SH-SY5Y (cell line): ENCODE measurements around the gene ALDH3A2.

Experiments
- GATA2 ChIP-seq: IDR thresholded peaks from 2 replicates; pipeline ENCODE4 v1.6.1; 2011; ENCODE audit warnings: mild to moderate bottlenecking, low read depth, low read length
- GATA3 ChIP-seq: IDR thresholded peaks from 2 replicates; pipeline ENCODE4 v1.6.1; 2011; ENCODE audit warnings: low read depth, mild to moderate bottlenecking, low read length, moderate library complexity

Gene ALDH3A2

DNA sequence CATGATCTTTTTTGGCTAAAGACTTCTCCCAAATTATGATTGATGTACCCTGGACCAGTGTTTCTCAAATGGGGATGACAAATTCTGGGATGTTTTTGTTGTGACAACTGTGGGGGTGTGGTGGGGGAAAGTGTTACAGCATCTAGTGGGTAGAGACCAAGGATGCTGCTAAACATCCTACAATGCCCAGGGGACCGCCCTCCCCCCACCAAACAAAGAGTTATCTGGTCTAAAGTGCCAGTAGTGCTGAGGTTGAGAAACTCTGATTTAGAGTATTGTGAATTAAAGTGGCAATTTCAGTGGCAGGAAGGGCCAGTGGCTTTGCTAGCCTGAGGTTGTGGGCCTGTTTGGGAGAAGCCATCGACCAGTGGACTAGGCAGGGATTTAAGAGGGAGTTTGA lies 34.6 kb downstream of the ALDH3A2 start:
- no peak for TF ChIP-seq GATA2
- no peak for TF ChIP-seq GATA3

DNA sequence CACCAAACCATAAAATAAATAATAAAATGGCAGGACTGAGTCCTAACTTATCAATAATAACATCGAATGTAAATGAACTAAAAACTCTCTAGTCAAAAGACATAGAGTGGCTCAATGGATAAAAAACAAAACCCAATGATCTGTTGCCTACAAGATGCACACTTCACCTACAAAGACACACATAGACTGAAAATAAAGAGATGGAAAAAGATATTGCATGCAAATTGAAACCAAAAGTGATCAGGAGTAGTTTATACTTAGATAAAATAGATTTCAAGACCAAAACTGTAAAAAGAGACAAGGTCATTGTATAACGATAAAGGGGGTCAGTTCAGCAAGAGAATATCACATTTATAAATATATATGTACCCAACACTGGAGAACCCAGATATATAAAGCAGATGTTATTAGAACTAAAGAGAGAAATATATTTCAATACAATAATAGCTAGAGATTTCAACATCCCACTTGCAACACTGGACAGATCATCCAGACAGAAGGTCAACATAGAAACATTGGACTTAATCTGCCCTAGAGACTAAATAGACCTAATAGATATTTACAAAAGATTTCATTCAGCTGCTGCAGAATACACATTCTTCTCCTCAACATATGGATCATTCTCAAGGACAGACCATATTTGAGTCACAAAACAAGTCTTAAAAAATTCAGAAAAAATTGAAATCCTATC lies 38.0 kb downstream of the ALDH3A2 start:
- no peak for TF ChIP-seq GATA2

DNA sequence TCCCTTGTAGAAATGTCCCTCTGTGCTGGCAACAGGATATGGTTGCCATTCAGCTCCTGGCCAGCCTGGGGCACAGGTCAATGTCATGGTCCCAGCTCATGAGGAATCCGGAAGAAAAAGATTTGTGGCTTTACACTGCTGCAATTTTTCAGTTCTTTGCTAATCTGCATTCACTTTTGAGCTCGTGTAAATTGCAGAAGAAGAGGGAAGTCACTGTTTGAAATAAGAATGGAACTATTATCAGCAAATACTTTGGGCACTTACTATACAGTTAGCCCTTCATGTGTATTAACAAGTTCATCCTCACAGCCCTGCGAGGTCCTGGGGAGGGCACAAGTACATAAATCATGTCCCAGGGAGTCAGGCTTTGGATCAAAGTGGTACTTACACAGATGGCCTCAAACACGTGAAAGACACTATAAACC lies 53.7 kb downstream of the ALDH3A2 start:
- TF ChIP-seq GATA2 = no peak
- TF ChIP-seq GATA3 = no peak

DNA sequence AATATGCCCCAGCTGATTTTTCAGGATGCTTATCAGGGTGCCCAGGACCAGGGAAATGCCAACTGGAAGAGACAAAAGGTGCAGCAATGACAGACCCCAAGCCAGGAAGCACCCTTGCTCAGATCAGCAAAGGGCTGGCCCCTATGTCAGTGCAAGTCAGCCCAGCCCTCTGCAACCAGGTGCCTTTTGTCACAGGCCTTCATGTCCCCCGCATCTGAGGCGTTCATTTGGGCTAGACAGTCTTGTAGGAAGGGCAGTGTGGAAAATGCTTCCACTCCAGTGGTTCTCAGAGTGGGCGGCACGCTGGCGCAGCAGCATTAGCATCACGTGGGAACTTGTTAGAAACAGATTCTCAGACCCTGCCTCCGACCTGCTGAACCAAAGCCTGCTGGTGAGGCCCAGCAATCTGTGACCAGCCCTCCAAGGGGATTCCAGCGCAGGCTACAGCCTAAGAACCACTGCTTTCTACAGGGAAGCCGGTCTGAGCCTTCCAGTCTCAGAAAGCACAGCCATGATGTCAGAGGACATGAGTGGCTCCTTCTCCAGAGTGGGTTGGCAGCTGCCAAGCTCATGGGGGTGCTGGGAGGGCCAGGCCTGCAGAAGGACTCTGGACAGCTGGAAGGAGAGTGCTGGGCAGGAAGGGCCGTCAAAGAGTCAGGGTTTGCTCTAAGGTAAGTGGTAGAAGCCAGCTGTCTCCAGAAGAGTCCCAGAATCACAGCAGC lies 54.7 kb downstream of the ALDH3A2 start:
- TF ChIP-seq GATA2 = no peak
- TF ChIP-seq GATA3 = no peak

DNA sequence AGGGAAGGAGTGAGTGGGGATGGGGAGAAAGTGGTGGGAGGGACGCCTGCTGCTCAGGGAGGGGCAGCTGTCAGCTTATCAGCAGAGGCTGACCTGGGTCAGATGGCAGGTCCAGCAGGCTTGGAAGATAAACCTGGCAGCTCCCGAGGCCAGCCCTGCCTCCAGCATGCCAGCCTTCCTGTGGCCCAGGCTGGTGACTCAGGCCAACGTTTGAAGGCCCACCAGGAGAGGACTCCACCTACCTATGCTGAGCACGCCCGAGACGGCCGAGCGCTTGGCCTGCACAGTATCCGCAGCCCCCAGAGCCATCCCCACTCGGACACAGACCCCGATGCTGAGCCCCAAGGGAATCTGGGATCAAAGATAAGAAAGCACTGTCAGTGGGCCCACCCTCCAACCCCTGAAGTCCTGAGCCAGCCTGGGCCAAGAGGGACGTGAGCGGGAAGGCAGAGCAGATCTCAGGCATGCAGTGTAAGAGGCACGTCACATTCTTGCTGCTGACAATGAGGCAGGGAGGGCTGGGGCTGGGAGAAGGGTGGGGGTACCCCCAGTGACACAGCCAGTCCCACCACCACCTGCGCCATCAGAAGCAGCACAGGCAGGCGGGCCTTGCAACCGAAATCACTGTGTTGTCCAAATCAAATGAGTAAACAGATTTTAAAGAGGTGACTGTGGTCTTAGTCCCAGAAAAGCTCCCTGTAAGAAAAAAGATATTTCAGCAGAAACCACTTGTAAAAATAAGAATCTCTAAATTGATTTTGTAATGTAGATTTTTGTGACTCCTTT lies 55.5 kb downstream of the ALDH3A2 start:
- peak; percentile 38; the same call in 1 of the 2 replicates for TF ChIP-seq GATA2
- no peak for TF ChIP-seq GATA3

DNA sequence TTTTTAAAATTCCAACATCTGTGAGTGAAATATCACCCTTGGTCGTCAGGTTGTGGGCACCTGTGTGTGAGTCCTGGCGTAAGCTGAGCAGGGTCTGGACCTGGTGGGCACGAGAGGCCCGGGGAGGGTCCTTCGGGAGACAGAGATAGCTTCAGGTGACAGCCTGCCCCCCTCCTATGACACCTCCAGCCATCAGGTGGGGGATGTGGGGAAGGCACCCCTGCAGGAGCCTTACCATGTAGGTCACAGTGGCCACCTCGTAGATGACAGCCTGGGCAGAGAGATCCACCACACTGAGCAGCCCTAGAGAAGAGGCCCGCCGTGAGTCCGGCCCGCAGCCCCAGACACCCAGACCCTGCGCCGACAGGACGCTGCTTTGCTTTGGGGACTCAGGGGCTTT lies 56.6 kb downstream of the ALDH3A2 start:
- TF ChIP-seq GATA3 (no peak), GATA2 (no peak)

DNA sequence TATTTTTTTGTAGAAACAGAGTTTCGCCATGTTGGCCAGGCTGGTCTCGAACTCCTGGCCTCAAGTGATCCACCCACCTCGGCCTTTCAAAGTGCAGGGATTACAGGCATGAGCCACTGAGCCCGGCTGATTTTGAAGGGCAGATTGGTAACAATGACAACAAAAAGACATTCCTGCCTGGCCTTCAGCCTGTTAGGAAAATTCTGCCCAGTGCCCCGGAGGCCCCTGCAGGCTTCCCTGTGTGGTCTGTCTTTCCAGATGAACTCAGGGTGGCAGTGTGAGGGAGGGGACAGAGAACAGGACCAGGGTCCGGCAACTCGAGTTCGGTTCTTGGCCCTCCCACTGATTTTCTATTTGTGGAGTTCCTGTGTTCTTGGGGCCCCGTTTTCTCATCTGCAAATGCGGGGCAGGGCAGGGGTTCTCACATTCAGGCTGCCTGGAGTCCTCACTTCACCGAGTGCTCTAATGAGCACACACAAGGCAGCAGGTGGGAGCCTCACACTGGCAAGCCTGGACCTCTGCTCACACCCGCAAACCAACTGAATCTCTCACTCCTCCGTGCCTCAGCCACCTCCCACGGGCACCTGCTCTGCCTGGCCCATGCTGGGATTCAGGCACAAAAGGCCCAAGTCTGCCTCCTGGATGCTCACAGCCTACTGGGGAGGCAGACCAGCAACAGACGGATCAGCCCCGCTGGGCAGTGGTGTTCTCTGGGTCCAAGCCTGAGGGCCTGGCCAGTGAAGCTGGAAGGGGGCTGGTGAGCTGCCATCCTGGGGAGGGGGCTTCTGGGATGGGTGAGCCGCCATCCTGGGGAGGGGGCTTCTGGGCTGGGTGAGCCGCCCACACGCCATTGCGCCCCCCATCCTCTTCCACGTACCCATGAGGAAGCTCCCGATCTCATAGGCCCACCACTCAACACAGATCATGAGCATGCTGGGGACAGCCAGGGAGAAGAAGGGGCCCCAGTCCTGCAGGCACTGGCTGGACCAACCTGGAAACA lies 57.5 kb downstream of the ALDH3A2 start:
- TF ChIP-seq GATA2 (no peak), GATA3 (no peak)

DNA sequence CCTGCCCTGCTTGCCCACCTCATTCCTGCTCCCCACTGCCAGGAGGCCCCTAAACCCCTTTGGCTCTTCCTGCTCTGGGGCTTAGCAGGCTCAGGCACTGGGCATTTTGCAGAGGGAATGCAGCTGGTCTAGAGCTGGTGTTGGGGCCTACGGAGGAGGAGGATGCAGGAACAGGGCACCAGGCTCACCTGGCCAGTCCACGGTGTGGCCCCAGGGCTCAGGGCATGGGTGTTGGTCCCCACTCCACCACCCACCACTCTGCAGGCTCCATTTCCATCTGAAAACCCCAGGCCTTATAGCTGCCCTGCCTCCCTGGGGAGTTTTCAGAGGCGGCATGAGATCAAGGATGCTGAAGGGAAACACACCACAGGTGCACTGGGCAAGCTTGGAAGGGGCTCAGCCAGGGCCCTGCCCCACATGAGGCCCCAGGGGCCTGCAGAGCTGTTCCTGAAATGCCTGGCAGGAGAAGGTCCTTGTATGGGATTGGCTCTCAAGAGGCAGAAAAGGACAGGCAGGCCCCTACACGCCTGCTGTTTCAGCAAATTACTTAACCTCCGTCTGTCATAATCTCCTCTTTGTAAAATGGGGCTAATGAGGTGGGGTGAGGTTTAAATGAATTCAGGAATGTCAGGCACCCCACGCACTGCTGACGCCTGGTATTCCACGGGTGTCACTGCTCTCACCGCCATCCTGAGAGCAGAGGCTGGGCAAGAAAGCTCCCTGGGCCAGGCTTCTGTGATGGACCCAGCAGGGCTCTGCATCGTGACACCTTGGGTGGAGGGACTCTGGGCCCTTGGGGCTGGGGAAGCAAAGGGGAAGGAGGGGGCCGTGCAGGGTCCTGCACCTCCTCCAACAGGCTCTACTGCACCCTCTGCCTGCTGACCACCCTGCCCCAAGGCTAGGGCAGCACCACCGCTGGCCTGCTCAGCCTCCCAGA lies 58.5 kb downstream of the ALDH3A2 start:
- TF ChIP-seq GATA2 = no peak
- TF ChIP-seq GATA3 = no peak

DNA sequence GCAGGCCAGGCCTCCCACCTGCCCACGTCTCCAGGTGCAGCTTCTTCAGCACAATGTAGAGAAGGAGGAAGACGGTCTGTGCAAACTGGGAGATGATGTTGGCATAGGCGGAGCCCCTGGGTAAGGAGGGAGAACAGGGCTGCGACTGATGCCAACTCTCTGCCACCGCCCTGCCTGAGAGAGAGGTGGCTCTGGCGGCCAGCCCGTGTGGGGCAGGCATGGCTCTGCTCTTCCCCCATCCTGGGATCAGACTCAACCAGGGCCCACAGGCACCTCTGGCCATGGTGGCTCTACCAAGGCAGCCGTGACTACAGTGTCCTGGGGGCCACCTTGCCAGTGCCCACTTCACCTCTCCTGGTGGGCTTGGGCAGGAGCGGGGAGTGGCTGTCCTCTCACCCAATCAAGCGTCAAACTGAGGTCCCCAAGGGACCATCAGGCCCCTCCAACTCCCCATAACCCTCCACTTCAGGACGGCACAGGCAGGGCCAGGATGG lies 59.2 kb downstream of the ALDH3A2 start:
- TF ChIP-seq GATA2 (no peak), GATA3 (no peak)

DNA sequence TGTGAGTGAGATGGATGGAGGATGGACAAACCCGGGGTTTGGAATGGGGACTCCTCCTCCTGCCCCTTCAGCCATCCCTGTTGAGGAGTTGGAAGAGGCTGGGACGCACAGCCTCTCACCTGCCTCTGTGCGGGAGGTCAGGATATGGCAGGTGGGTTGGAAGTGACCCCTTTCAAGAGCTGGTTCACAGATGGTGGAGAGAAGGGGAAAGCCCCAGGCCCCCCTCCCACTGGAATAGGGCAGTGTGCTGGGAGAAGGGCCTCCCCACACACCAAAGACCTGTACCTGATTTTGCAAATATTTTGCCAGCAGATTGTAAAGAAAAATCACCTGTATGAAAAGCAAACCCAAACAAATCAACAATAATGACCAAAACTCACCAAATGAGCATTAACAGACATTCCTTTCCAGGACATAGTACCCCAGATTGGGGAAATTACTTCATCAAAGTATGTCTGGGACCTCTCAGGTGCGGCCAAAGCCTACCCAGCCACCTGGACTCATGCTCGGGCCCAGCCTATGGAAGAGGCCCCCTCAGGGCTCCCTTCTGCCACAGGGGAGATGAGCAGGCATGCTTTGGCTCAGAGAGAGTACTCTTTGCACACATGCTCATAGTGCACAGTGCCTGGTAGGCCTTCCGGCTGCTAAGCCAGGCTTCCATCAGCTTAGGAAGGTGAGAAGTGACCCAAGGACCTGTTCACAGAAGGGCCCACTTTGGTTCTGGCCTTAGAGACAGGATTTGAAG lies 60.1 kb downstream of the ALDH3A2 start:
- TF ChIP-seq GATA2 = no peak
- no peak for TF ChIP-seq GATA3

DNA sequence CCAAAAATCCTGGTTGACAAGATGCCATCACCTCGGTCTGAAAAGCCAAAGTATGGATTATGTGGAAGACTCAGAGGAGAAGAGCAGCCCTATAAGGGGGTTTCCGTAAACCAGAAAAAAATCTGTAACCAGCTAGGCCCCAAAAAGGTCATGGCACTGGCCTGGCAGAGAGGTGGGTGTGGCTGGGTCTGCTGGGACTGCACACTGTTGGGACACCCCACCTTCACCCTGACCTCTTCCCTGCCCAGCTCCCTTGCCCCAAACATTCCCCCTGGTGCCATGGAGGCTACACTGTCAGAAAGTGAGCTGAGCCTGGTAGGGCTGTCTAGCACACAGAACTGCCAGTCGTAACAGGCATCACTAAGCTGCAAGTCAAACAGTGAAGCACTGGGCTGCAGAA lies 61.3 kb downstream of the ALDH3A2 start:
- TF ChIP-seq GATA2 (no peak), GATA3 (no peak)
